HG02938 (cell line): ENCODE measurements around the gene PRMT2.
"Not testable (repeated sequence)": the region's sequence is repeated elsewhere in the genome, so short reads cannot be mapped to it uniquely, and the experiment has no call there.

Source experiments
- ATAC-seq: cut with Tn5 transposase; IDR thresholded peaks from one replicate; pipeline ENCODE4 v1.9.1; 2021; ENCODE audit warnings: mild to moderate bottlenecking, moderate library complexity; ENCODE audit not compliant: unreplicated experiment

The PRMT2 gene

DNA sequence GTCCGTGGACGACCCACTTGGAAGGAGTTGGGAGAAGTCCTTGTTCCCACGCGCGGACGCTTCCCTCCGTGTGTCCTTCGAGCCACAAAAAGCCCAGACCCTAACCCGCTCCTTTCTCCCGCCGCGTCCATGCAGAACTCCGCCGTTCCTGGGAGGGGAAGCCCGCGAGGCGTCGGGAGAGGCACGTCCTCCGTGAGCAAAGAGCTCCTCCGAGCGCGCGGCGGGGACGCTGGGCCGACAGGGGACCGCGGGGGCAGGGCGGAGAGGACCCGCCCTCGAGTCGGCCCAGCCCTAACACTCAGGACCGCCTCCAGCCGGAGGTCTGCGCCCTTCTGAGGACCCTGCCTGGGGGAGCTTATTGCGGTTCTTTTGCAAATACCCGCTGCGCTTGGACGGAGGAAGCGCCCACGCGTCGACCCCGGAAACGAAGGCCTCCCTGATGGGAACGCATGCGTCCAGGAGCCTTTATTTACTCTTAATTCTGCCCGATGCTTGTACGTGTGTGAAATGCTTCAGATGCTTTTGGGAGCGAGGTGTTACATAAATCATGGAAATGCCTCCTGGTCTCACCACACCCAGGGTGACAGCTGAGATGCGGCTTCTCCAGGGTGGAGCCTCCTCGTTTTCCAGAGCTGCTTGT, 32.4 kb downstream of the PRMT2 start:
- no peak for ATAC-seq

DNA sequence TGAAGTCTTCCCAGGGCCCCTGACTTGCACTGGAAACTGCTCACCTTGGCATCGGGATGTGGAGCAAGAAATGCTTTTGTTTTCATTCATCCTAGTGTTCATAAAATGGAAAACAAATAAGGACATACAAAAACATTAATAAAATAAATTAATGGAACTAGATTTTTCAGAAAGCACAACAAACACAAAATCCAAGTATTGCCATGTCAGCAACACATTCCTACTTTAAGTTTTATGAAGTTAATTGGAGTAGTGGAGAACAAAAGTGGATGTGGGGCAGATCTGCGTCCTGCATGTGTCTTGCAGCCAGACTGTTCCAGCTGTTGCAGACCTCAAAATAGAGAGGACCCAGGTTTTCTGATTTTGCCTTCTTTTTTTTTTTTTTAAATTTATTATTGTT, 32.9 kb downstream of the PRMT2 start:
- ATAC-seq, result no peak

DNA sequence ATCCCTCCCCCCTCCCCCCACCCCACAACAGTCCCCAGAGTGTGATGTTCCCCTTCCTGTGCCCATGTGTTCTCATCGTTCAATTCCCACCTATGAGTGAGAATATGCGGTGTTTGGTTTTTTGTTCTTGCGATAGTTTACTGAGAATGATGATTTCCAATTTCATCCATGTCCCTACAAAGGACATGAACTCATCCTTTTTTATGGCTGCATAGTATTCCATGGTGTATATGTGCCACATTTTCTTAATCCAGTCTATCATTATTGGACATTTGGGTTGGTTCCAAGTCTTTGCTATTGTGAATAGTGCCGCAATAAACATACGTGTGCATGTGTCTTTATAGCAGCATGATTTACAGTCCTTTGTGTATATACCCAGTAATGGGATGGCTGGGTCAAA, 33.4 kb downstream of the PRMT2 start:
- ATAC-seq, result not testable (repeated sequence)

DNA sequence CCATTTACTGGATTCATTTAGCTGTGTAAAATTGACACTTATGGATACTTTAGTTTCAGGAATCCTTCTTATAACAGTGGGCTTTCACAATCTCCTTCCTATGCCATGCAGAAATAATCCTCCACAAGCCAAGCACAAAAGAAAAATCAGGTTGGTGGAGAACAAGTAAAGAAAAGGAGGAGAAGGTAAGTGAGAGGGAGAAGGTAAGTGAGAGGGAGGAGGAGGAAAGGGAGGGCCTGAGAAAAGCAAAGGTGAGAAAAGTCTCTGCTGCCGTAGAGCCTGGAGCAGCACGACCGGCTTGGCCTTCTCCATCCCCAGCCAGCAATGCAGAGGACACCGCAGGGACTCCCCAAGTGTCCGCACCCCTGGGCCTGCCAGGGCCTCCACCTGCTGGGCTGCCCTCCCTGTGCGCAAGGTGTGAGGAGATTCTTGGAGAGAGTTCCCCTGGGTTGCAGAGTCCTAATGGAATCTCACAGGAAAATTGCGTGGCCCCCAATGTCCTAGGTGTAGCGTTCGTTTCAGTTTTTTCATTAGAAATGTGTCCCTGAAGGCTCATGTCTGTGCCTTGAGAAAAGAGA, 39.0 kb downstream of the PRMT2 start:
- no peak for ATAC-seq

DNA sequence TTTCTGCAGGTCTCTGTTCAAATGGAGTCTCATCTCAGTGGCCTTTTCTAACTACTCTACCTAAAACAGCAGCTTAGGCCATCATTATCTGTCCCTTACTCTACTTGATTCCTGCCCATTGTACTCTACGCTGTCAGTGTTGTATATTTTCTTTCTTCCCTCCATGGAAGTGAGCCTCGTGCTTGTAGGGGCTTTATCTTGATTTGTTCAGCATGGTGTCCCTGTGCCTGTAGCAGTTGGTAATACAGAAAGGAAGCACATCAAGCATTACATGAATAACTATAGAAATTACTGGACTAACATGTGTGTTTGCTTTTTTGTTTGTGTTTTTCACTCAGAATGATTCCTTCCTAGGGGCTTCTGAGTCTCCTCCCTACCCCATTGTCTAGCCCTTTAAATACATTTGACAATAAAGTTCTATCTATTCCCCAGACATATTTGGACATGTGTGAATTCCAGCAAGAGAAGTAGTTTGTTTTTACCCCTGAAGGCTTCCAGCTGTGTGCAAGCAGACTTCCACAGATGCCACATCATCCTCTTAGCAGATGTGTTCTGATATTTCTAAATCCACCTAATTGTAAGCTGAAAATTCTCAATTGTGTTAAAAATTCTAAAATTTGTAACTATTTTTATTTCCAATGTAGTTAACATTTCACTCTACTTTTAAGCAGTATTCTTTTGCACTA, 40.3 kb downstream of the PRMT2 start:
- no peak for ATAC-seq

DNA sequence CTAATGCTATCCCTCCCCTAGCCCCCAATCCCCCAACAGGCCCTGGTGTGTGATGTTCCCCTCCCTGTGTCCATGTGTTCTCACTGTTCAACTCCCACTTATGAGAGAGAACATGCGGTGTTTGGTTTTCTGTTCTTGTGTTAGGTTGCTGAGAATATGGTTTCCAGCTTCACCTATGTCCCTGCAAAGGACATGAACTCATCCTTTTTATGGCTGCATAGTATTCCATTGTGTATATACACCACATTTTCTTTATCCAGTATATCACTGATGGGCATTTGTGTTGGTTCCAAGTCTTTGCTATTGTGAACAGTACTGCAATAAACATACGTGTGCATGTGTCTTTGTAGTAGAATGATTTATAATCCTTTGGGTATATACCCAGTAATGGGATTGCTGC, 41.1 kb downstream of the PRMT2 start:
- ATAC-seq, result not testable (repeated sequence)

DNA sequence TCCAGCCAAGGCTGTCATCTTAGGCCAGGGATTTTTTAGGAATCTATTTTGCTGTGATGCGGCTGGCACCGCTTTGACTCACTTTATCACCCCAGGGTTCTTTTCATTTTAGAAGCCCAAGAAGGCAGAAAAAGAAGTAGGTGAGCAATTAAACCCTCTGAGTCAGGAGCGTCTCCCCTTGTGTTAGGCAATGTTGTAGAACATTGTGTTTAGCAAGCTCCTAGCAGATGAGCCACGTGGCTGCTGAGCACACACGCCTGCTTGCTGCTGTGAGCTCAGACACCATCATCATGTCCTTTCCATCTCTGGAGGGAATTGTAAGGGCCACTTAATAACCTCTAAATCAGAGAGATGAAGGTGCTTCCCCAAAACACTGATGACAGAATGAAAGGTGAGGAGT, 46.1 kb downstream of the PRMT2 start:
- not testable (repeated sequence) for ATAC-seq

DNA sequence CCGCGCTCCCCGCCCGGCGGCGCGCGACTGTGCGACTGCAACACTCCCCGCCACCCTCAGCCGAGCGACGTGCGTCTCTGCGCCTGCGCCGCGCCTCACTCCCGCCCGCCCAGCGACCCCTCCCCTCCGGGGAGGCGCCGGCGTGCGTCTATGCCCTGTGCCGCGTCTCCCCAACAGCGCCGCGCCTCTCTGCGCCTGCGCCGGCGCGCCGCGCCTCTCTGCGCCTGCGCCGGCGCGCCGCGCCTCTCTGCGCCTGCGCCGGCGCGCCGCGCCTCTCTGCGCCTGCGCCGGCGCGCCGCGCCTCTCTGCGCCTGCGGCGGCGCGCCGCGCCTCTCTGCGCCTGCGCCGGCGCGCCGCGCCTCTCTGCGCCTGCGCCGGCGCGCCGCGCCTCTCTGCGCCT, 63.2 kb downstream of the PRMT2 start:
- ATAC-seq, result not testable (repeated sequence)

DNA sequence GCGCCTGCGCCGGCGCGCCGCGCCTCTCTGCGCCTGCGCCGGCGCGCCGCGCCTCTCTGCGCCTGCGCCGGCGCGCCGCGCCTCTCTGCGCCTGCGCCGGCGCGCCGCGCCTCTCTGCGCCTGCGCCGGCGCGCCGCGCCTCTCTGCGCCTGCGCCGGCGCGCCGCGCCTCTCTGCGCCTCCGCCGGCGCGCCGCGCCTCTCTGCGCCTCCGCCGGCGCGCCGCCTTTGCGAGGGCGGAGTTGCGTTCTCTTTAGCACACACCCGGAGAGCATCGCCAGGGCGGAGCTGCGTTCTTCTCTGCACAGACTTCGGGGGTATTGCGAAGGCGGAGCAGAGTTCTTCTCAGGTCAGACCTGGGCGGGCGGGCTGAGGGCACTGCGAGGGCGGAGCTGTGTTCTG, 63.6 kb downstream of the PRMT2 start:
- not testable (repeated sequence) for ATAC-seq
